NCI-H1417 treated with DMSO at 0.1 percent for 48 hours (cell line): ENCODE measurements around the gene TUBD1.
"Not testable (repeated sequence)": the region's sequence is repeated elsewhere in the genome, so short reads cannot be mapped to it uniquely, and the experiment has no call there.

Experiments used
- DNase-seq: peaks from one replicate; lab custom pipeline; 2025; lab: John Stamatoyannopoulos, UW

The TUBD1 gene

GRCh38 chr17:59874376-59874775 lies 18.4 kb downstream of the TUBD1 start:
- no peak for DNase-seq

DNA sequence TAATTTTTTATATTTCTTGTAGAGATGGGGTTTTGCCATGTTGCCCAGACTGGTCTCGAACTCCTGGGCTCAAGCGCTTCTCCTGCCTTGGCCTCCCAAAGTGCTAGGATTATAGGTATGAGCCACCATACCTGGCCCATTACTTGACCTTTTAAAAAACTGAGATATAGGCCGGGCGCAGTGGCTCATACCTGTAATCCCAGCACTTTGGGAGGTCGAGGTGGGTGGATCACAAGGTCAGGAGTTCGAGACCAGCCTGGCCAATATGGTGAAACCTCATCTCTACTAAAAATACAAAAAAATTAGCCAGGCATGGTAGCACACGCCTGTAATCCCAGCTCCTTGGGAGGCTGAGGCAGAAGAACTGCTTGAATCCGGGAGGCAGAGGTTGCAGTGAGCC lies 19.3 kb downstream of the TUBD1 start:
- DNase-seq: not testable (repeated sequence)

GRCh38 chr17:59872351-59872750 lies 20.4 kb downstream of the TUBD1 start:
- DNase-seq: no peak

DNA sequence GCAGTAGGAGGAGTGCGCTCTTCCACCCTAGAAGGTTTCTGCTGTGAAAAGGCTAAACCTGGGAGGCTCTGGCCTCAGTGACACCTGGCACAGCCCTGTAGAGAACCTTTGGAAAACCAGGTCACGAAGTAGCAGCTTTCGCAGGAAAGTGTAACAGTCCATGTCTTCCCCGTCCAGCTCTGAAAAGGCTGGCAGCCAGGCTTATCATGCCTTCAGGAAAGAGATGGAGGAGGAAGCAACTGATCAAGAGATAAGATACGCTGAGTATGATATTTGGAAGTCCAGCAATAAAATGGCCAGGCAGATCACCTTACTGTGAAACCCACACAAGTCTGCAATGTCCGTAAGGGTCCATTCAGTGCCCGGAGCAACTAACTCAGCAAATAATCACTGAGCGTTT lies 22.3 kb downstream of the TUBD1 start:
- no peak for DNase-seq

DNA sequence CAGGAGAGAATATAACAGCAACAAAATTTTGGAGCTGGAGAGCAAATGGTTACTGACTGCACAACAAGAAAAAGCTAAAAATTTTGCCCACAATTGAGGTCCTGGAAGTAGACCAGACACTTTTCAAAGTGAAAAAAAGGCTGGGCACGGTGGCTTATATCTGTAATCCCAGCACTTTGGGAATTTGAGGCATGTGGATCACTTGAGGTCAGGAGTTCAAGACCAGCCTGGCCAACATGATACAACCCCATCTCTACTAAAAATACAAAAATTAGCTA lies 22.9 kb downstream of the TUBD1 start:
- no peak for DNase-seq

GRCh38 chr17:59863616-59864015 lies 29.1 kb downstream of the TUBD1 start:
- DNase-seq: no peak

DNA sequence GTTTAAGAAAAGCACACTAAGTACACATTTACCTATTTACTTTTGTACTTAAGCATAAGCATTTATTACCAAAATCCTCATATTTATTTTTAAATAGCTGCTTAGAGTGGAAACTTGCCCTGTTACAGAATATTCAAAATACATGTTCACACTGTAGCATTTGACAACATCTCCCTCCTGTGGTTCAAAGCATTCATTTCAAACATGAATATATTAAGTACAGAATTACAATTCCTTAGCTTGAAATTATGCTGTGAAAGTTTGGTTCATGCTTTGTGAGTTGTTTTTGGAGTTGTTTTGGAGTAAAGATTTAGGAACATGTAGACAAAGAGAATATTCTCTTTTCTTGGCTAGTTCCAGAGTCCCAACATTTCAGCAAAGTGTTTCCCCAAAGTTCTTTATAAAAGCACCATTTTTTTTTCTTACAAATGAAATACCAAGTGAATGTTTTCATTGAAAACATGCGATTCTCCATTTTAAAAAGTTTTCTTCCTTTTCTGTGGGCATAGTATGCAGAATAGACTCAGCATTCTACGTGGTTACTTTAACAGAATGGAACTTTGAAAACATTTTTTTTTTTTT lies 33.2 kb downstream of the TUBD1 start:
- no peak for DNase-seq

DNA sequence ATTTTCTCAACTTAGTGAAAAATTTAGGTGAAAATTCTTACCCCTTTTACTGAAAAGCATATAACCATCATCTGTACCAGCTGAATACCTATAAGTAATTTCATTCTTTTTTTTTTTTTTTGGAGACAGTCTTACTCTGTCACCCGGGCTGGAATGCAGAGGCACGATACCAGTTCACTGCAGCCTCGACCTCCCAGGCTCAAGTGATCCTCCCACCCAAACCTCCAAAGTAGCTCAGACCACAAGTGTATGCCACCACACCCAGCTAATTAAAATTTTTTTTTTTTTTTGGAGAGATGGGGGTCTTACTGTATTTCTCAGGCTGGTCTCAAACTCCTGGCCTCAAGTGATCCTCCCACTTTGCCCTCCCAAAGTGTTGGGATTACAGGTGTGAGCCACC lies 33.8 kb downstream of the TUBD1 start:
- DNase-seq: no peak

GRCh38 chr17:59858167-59858816 lies 34.5 kb downstream of the TUBD1 start:
- no peak for DNase-seq

DNA sequence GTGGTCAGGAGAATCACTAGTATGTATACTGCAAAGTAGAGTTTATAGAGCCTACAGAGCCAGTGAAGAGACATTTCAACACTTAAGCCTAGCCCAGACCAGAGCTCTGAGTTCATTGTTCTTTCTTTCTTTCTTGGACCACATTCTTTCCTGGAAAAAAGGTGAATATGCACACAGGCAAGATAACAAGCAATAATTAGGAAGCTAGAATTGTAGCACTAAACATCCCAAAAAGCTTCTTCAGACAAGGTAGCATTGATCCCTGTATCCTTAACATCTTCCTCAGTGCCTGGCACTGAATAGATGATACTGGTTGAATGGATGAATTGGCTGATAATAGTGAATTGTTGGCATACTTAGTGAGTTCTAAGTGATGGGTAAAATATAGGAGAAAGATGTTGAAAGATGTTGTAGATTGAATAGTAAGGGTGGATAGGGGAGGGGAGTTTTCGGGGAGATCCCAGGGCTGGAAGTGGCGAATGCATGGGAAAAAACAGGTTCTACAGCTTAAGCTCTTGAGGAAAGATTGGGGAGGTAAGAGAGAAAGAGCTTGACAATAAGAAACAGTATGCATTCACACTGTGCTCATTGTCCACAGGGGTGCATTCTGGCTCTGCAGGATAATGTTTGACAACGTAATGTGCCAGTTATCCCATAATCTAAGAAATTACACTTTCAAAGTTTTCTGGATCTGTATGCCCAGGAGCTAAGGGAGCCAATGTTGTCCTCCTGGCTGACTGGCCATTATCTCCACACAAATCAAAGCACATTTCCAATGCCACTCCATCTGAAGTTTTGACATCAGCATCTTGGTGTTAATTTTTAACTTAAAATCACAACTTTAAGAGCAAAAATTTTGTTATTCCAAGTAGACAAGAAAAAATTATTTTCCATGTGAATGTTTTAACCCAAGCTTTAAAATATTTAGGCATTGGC lies 35.6 kb downstream of the TUBD1 start:
- DNase-seq: no peak

- DNase-seq: not testable (repeated sequence)
These were observed 38.6 kb downstream of the TUBD1 start for GRCh38 chr17:59853919-59854729.

- no peak for DNase-seq
These were observed 39.4 kb downstream of the TUBD1 start for GRCh38 chr17:59853168-59853918.

DNA sequence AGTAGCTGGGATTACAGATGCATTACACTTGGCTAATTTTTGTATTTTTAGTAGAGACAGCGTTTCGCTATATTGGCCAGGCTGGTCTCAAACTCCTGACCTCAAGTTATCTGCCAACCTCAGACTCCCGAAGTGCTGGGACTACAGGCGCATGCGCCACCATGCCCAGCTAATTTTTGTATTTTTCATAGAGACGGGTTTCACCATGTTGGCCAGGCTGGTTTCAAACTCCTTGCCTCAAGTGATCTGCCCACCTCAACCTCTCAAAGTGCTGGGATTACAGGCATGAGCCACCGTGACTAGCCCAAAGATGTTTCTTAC lies 39.9 kb downstream of the TUBD1 start:
- DNase-seq: not testable (repeated sequence)

DNA sequence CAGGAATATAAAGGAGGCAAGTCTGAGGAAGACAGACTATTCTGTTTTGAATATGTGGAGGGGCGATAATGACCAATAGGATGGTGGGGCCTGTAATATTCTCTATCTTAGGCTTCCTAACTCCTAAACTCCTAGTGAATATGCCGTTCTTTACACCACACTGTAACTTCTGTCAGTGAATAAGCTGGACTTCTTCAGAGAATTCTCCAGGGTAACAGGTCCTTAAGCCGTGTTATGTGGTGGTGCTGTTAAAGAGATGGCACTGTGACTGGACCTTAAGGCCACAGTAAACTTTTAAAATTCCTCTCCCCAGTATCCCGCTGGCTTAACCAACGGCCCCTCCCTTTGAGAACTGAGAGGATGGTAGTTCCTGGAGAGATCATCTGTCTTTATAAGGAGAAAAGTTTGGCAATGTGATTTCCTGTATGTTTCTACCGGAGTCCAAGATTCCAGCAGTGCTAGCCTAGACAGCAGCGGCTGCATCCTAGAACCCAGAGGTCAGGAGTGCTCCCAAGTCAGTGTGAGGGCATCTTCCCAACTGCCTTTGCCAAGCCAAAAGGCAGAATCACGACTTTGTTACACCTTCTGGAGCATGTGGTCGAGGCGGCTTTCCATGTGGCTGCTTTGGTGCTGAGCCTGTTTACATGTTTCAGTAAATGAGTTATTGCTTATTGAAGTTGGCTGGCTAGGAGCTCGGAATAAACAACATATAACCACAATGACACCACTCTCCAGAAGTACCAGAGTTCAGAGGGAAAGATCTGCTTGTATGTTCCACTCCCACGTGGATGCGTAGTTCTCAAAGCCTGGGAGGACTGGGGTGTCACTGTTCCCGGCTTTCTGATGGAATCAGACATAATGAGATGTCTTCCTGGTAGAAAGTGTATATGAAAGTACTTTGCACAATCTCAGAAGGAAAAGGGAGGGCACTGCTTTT lies 41.0 kb downstream of the TUBD1 start:
- no peak for DNase-seq

GRCh38 chr17:59850311-59850710 lies 42.4 kb downstream of the TUBD1 start:
- DNase-seq: not testable (repeated sequence)

GRCh38 chr17:59848778-59849177 lies 44.0 kb downstream of the TUBD1 start:
- no peak for DNase-seq

- no peak for DNase-seq
These were observed 44.4 kb downstream of the TUBD1 start for GRCh38 chr17:59848385-59848668.

GRCh38 chr17:59846394-59847165 lies 46.2 kb downstream of the TUBD1 start:
- no peak for DNase-seq

GRCh38 chr17:59845595-59846393 lies 46.9 kb downstream of the TUBD1 start:
- DNase-seq: peak; percentile 86
